Motor neuron (in vitro differentiated cells): Measurements from ENCODE around the gene PPFIA1. TPM values are rescaled to one million over a fixed set of nuclear protein-coding genes. Genes with fewer than 3 reads are reported as not detected.

Experiments
- ATAC-seq, 8 experiments: fragments of 200-7000 bp; cut with Tn5 transposase; replicated peaks in 6 of 8; 2 replicates each; pipeline ENCODE4 v1.8.0; 2021; ENCODE audit warnings: mild to moderate bottlenecking in 8 of 8, moderate library complexity in 8 of 8
- H3K27ac ChIP-seq, 2 donors: fragments of 250-450 bp; sonication (Bioruptor Pico); 2 replicates each; pipeline ENCODE4 v1.9.0; 2021; ENCODE audit warnings: antibody characterized with exemption in 2 of 2, mild to moderate bottlenecking in 2 of 2, moderate library complexity in 1 of 2
- H3K4me1 ChIP-seq, 2 donors: fragments of 250-450 bp; sonication (Bioruptor Pico); replicated peaks in 1 of 2; 2 replicates each; pipeline ENCODE4 v1.6.1; 2021; ENCODE audit warnings: antibody characterized with exemption in 2 of 2, mild to moderate bottlenecking in 2 of 2, moderate library complexity in 1 of 2
- H3K4me3 ChIP-seq, 5 donors: fragments of 250-450 bp; sonication (Bioruptor Pico); 2 replicates each; pipeline ENCODE4 v1.9.0; 2021; ENCODE audit warnings: antibody characterized with exemption in 5 of 5, mild to moderate bottlenecking in 5 of 5, moderate library complexity in 4 of 5
- WGBS, 10 experiments: fragments of 450-650 bp; shearing (Covaris generic); methylation state at CpG; one replicate each; pipeline ENCODE4 v1.0.0; 2022; 5-methylcytosine and 5-hydroxymethylcytosine counted together
- in situ Hi-C, 9 experiments: fragments of 400-800 bp; cut with MboI; loops; one replicate each; pipeline ENCODE4 v1.15.0; 2021; ENCODE audit warnings: low sequenced_read_pairs in 9 of 9, low pct_unique_long_range_greater_than_20kb in 2 of 9; ENCODE audit not compliant: unreplicated experiment in 9 of 9
- total RNA-seq, 8 experiments: library from RNA; unstranded; fragments of 300-600 nt; gene quantifications; 2 replicates each; pipeline versions ENCODE4 v1.2.3 to v1.2.4, GENCODE V29; 2022

PPFIA1 gene
- total RNA-seq, 8 experiments from 2014 or later, result 21.6 to 135 (median 39.0) TPM

GRCh38 chr11:70411713-70412452 lies 141.4 kb downstream of the PPFIA1 start:
- H3K4me1 ChIP-seq, result peaks cover 0 to 3% of the 10 kb centered on the region in 2 donors
- H3K27ac ChIP-seq, result no peak overlapping the region
- in situ Hi-C loops, result no loop called here
- H3K4me3 ChIP-seq, result no peak overlapping the region
- no peak for ATAC-seq
- 95 to 100% (median 100%) methylated on average over 1 to 8 of the region's 15 CpGs; no CpG with 5 or more reads in 3 of the 10 experiments for WGBS, 10 experiments

- H3K27ac ChIP-seq, result no peak overlapping the region
- no peak overlapping the region for H3K4me3 ChIP-seq
- in situ Hi-C loops, result no loop called here
- no peak for ATAC-seq
- 81 to 100% (median 94%) methylated on average over 1 to 8 of the region's 10 CpGs; no CpG with 5 or more reads in 4 of the 10 experiments for WGBS, 10 experiments
- peaks cover 0 to 3% of the 10 kb centered on the region in 2 donors for H3K4me1 ChIP-seq
These were observed 142.7 kb downstream of the PPFIA1 start for GRCh38 chr11:70413151-70413550.

GRCh38 chr11:70414341-70415100 lies 144.0 kb downstream of the PPFIA1 start:
- peak in 3 of 8 experiments; percentile 4 to 9 (median 6) for ATAC-seq
- Histone ChIP-seq H3K4me1 (peaks cover 0 to 3% of the 10 kb centered on the region in 2 donors), H3K27ac (no peak overlapping the region), H3K4me3 (no peak overlapping the region)
- in situ Hi-C loops, result no loop called here
- 64 to 100% (median 94%) methylated on average over 2 to 11 of the region's 28 CpGs; no CpG with 5 or more reads in 5 of the 10 experiments for WGBS, 10 experiments

GRCh38 chr11:70415191-70415590 lies 144.7 kb downstream of the PPFIA1 start:
- peak overlapping the region in 1 of 2 donors; percentile 49 for H3K27ac ChIP-seq
- in situ Hi-C loops, result no loop called here
- no peak overlapping the region for H3K4me3 ChIP-seq
- H3K4me1 ChIP-seq, result peaks cover 0 to 3% of the 10 kb centered on the region in 2 donors
- ATAC-seq, result peak; percentile 23 to 84 (median 46)
- 20 to 90% (median 72%) methylated on average over 1 to 6 of the region's 10 CpGs; no CpG with 5 or more reads in 4 of the 10 experiments for WGBS, 10 experiments

GRCh38 chr11:70415642-70416395 lies 145.3 kb downstream of the PPFIA1 start:
- peak in 6 of 8 experiments; percentile 29 to 67 (median 48) for ATAC-seq
- in situ Hi-C loops, result no loop called here
- Histone ChIP-seq H3K4me3 (no peak overlapping the region), H3K4me1 (peaks cover 0 to 3% of the 10 kb centered on the region in 2 donors), H3K27ac (peak overlapping the region in 1 of 2 donors; percentile 49)
- WGBS, 10 experiments, result 65 to 100% (median 91%) methylated on average over 4 to 10 of the region's 25 CpGs; no CpG with 5 or more reads in 1 of the 10 experiments

- in situ Hi-C loops, result no loop called here
- Histone ChIP-seq H3K27ac (no peak overlapping the region), H3K4me3 (no peak overlapping the region), H3K4me1 (peaks cover 0 to 3% of the 10 kb centered on the region in 2 donors)
- ATAC-seq, result no peak
- WGBS, 10 experiments, result 86 to 100% (median 98%) methylated on average over 1 to 14 of the region's 20 CpGs; no CpG with 5 or more reads in 1 of the 10 experiments
These were observed 146.4 kb downstream of the PPFIA1 start for GRCh38 chr11:70416881-70417280.

- WGBS, 10 experiments, result 90 to 100% (median 95%) methylated on average over 1 to 12 of the region's 12 CpGs; no CpG with 5 or more reads in 2 of the 10 experiments
- Histone ChIP-seq H3K4me1 (peaks cover 0 to 3% of the 10 kb centered on the region in 2 donors), H3K27ac (no peak overlapping the region), H3K4me3 (no peak overlapping the region)
- ATAC-seq, result no peak
- in situ Hi-C loops, result no loop called here
These were observed 147.6 kb downstream of the PPFIA1 start for GRCh38 chr11:70418130-70418529.

- H3K27ac ChIP-seq, result no peak overlapping the region
- WGBS, 10 experiments, result 80 to 100% (median 94%) methylated on average over 1 to 15 of the region's 17 CpGs
- ATAC-seq, result no peak
These were observed 149.0 kb downstream of the PPFIA1 start for GRCh38 chr11:70419307-70420007.

GRCh38 chr11:70420008-70420464 lies 149.5 kb downstream of the PPFIA1 start:
- ATAC-seq, result no peak
- in situ Hi-C loops, result no loop called here
- H3K4me3 ChIP-seq, result no peak overlapping the region

More at GRCh38 chr11:70419307-70420007, 149.0 kb downstream of the PPFIA1 start:
- in situ Hi-C loops, result no loop called here
- Histone ChIP-seq H3K4me3 (no peak overlapping the region), H3K4me1 (peaks cover 2 to 5% of the 10 kb centered on the region in 2 donors)

GRCh38 chr11:70420496-70420895 lies 150.0 kb downstream of the PPFIA1 start:
- in situ Hi-C loops, result no loop called here
- WGBS, 10 experiments, result 67 to 100% (median 85%) methylated on average over 1 to 4 of the region's 9 CpGs; no CpG with 5 or more reads in 7 of the 10 experiments
- no peak overlapping the region for H3K4me3 ChIP-seq
- ATAC-seq, result no peak
- H3K27ac ChIP-seq, result no peak overlapping the region
- H3K4me1 ChIP-seq, result peaks cover 5 to 7% of the 10 kb centered on the region in 2 donors

More at GRCh38 chr11:70420008-70420464, 149.5 kb downstream of the PPFIA1 start:
- Histone ChIP-seq H3K4me1 (peaks cover 5 to 7% of the 10 kb centered on the region in 2 donors), H3K27ac (no peak overlapping the region)
- WGBS, 10 experiments, result 81 to 100% (median 97%) methylated on average over 1 to 6 of the region's 14 CpGs; no CpG with 5 or more reads in 4 of the 10 experiments

GRCh38 chr11:70421123-70421522 lies 150.6 kb downstream of the PPFIA1 start:
- in situ Hi-C loops, result no loop called here
- no peak for ATAC-seq
- no peak overlapping the region for H3K4me3 ChIP-seq
- no peak overlapping the region for H3K27ac ChIP-seq
- peaks cover 4 to 5% of the 10 kb centered on the region in 2 donors for H3K4me1 ChIP-seq
- 50 to 95% (median 90%) methylated on average over 1 to 10 of the region's 13 CpGs; no CpG with 5 or more reads in 3 of the 10 experiments for WGBS, 10 experiments
